ENCODE data around the gene SFTPA1.

- peak; percentile 48; the same call in 1 of the 2 replicates for TF ChIP-seq CTCF (conservative IDR thresholded peaks at IDR 0.05; ENCODE audit: low read length)
- TF ChIP-seq EZH2phosphoT487 (IDR thresholded peaks at IDR 0.05; ENCODE audit: borderline replicate concordance, low read depth, low read length): no peak
Measured at GRCh38 chr10:79602953-79603352, 7.8 kb upstream of the SFTPA1 start.
